HG03097 (cell line): Measurements from ENCODE around the gene B3GALNT1.

Source experiments
- ATAC-seq: cut with Tn5 transposase; IDR thresholded peaks from one replicate; pipeline ENCODE4 v1.9.1; 2021; ENCODE audit not compliant: unreplicated experiment, low FRiP score

B3GALNT1 gene

GRCh38 chr3:161081633-161082032 is 23.5 kb downstream of the B3GALNT1 start:
- peak; percentile 91 for ATAC-seq

GRCh38 chr3:161073181-161073580 is 32.0 kb downstream of the B3GALNT1 start:
- ATAC-seq: no peak

- ATAC-seq: no peak
These were observed 32.4 kb downstream of the B3GALNT1 start for GRCh38 chr3:161072751-161073150.

- ATAC-seq: no peak
These were observed 32.9 kb downstream of the B3GALNT1 start for GRCh38 chr3:161072211-161072621.

- no peak for ATAC-seq
These were observed 34.0 kb downstream of the B3GALNT1 start for GRCh38 chr3:161070980-161071663.

GRCh38 chr3:161070252-161070930 is 34.8 kb downstream of the B3GALNT1 start:
- ATAC-seq: no peak

GRCh38 chr3:161069511-161070251 is 35.5 kb downstream of the B3GALNT1 start:
- ATAC-seq: peak; percentile 98

- ATAC-seq: peak; percentile 38
These were observed 37.8 kb downstream of the B3GALNT1 start for GRCh38 chr3:161067335-161067734.

GRCh38 chr3:161066930-161067329 is 38.2 kb downstream of the B3GALNT1 start:
- no peak for ATAC-seq

GRCh38 chr3:161064413-161064812 is 40.7 kb downstream of the B3GALNT1 start:
- no peak for ATAC-seq

GRCh38 chr3:161054860-161055604 is 50.1 kb downstream of the B3GALNT1 start:
- ATAC-seq: no peak

- no peak for ATAC-seq
These were observed 53.3 kb downstream of the B3GALNT1 start for GRCh38 chr3:161051856-161052255.

- no peak for ATAC-seq
These were observed 54.2 kb downstream of the B3GALNT1 start for GRCh38 chr3:161050935-161051334.

GRCh38 chr3:161049683-161050248 is 55.4 kb downstream of the B3GALNT1 start:
- ATAC-seq: no peak

- no peak for ATAC-seq
These were observed 61.7 kb downstream of the B3GALNT1 start for GRCh38 chr3:161043336-161044035.

- no peak for ATAC-seq
These were observed 63.1 kb downstream of the B3GALNT1 start for GRCh38 chr3:161042023-161042501.

- no peak for ATAC-seq
These were observed 66.4 kb downstream of the B3GALNT1 start for GRCh38 chr3:161038725-161039124.

- no peak for ATAC-seq
These were observed 69.4 kb downstream of the B3GALNT1 start for GRCh38 chr3:161035711-161036110.

GRCh38 chr3:161034913-161035550 is 70.1 kb downstream of the B3GALNT1 start:
- peak; percentile 93 for ATAC-seq
